Esophagus muscularis mucosa (tissue), 4 donors: ENCODE results near the gene MCF2L. TPM values are rescaled to one million over a fixed set of nuclear protein-coding genes. Genes with fewer than 3 reads are reported as not detected.

Experiments
- DNase-seq: peaks from one replicate; pipeline ENCODE4 v3.0.0-alpha.2; 2017; ENCODE audit errors: extremely low spot score
- H3K27ac ChIP-seq, 4 donors: fragments of 200-600 bp; sonication (generic); replicated peaks in 1 of 4; 1 replicate in 3 of 4; 2 replicates in 1 of 4; pipeline ENCODE4 v1.5.1; 2016 to 2019; ENCODE audit warnings: mild to moderate bottlenecking in 1 of 4
- H3K27me3 ChIP-seq, 4 donors: fragments of 200-600 bp; sonication (generic); one replicate each; pipeline versions ENCODE4 v1.5.1 to v1.6.0; 2016 to 2019
- H3K36me3 ChIP-seq, 4 donors: fragments of 200-600 bp; sonication (generic); one replicate each; pipeline ENCODE4 v1.5.1; 2016 to 2019
- H3K4me1 ChIP-seq, 4 donors: fragments of 200-600 bp; sonication (generic); one replicate each; pipeline ENCODE4 v1.5.1; 2016 to 2019
- H3K4me3 ChIP-seq, 4 donors: fragments of 200-600 bp; sonication (generic); 1 replicate in 2 of 4; 2 replicates in 2 of 4; pipeline ENCODE4 v1.5.1; 2016 to 2019; ENCODE audit warnings: mild to moderate bottlenecking in 4 of 4, moderate library complexity in 1 of 4
- H3K9me3 ChIP-seq, 4 donors: fragments of 200-600 bp; sonication (generic); 1 replicate in 3 of 4; 2 replicates in 1 of 4; pipeline ENCODE4 v1.5.1; 2016 to 2019
- CTCF ChIP-seq, 3 experiments: fragments of 200-600 bp in 2 of 3; fragments of 450-650 bp in 1 of 3; sonication (generic) in 2 of 3; IDR thresholded peaks; one replicate each; pipeline ENCODE4 v1.5.1; 2017 to 2019; ENCODE audit warnings: antibody characterized with exemption in 3 of 3, mild to moderate bottlenecking in 2 of 3, moderate library complexity in 1 of 3
- EP300 ChIP-seq: sonication (generic); formaldehyde crosslinking; IDR thresholded peaks from one replicate; pipeline ENCODE4 v1.6.1; 2017; ENCODE audit warnings: antibody characterized with exemption
- POLR2A ChIP-seq: fragments of 450-650 bp; IDR thresholded peaks from one replicate; pipeline ENCODE4 v1.6.1; 2017; ENCODE audit warnings: antibody characterized with exemption, moderate library complexity, mild to moderate bottlenecking, low read depth
- POLR2AphosphoS5 ChIP-seq, 2 donors: sonication (generic); formaldehyde crosslinking; IDR thresholded peaks; one replicate each; pipeline ENCODE4 v1.6.1; 2017; ENCODE audit warnings: antibody characterized with exemption in 2 of 2
- WGBS: methylation state at CpG from one replicate; pipeline ENCODE4 v1.1.5; 2018; 5-methylcytosine and 5-hydroxymethylcytosine counted together
- intact Hi-C: fragments of 100-400 bp; cut with DNase I; formaldehyde crosslinking; loops from one replicate; pipeline ENCODE4 v1.15.1; 2023
- total RNA-seq, 4 donors: library from RNA; depleted of rRNA; stranded (reverse); fragments of >200 nt; gene quantifications; one replicate each; pipeline versions ENCODE4 v1.1.0 to v1.2.1, GENCODE V29; 2016

The MCF2L gene
- total RNA-seq, 4 donors from 2014 or later, result 14.5 to 38.6 (median 26.7) TPM

- TF ChIP-seq CTCF (IDR thresholded peaks at IDR 0.05), result no peak
- TF ChIP-seq POLR2A, result no peak
- TF ChIP-seq EP300, result no peak
- no peak for TF ChIP-seq POLR2AphosphoS5 (IDR thresholded peaks at IDR 0.05)
- peaks cover 0 to 13% (median 0%) of the 10 kb centered on the region in 4 donors for H3K36me3 ChIP-seq
- no peak for DNase-seq
- H3K9me3 ChIP-seq, result no peaks in the 10 kb centered on the region
- intact Hi-C loops, result no loop called here
- peak overlapping the region; percentile 39 to 55 (median 41) for H3K4me3 ChIP-seq
- H3K4me1 ChIP-seq, result peaks cover 0 to 13% (median 5%) of the 10 kb centered on the region in 4 donors
- peaks cover 0 to 50% (median 0%) of the 10 kb centered on the region in 4 donors for H3K27me3 ChIP-seq
- H3K27ac ChIP-seq, result peak overlapping the region; percentile 13 to 76 (median 44)
- 87% methylated on average over 17 of the region's 20 CpGs for WGBS
Measured at GRCh38 chr13:112981451-112981850, 12.4 kb downstream of the MCF2L start.

- H3K4me3 ChIP-seq, result peak overlapping the region; percentile 39 to 55 (median 41)
- peak overlapping the region; percentile 27 to 76 (median 44) for H3K27ac ChIP-seq
- 83% methylated on average over 25 of the region's 33 CpGs for WGBS
Measured at GRCh38 chr13:112982281-112983041, 13.4 kb downstream of the MCF2L start.

GRCh38 chr13:112983042-112983305 is 14.0 kb downstream of the MCF2L start:
- intact Hi-C loops, result no loop called here
- Histone ChIP-seq H3K27me3 (peaks cover 0 to 51% (median 0%) of the 10 kb centered on the region in 4 donors), H3K27ac (peak overlapping the region in 3 of 4 donors; percentile 27 to 76 (median 40)), H3K36me3 (peaks cover 0 to 18% (median 0%) of the 10 kb centered on the region in 4 donors), H3K4me1 (peaks cover 0 to 13% (median 4%) of the 10 kb centered on the region in 4 donors), H3K4me3 (peak overlapping the region in 3 of 4 donors; percentile 3 to 55 (median 41)), H3K9me3 (no peaks in the 10 kb centered on the region)
- DNase-seq, result no peak
- TF ChIP-seq POLR2AphosphoS5 (IDR thresholded peaks at IDR 0.05), result no peak
- no peak for TF ChIP-seq CTCF (IDR thresholded peaks at IDR 0.05)
- no peak for TF ChIP-seq POLR2A
- TF ChIP-seq EP300, result no peak
- 78% methylated on average over 5 of the region's 5 CpGs for WGBS

More at GRCh38 chr13:112982281-112983041, 13.4 kb downstream of the MCF2L start:
- no peaks in the 10 kb centered on the region for H3K9me3 ChIP-seq
- no peak for TF ChIP-seq CTCF (IDR thresholded peaks at IDR 0.05)
- TF ChIP-seq POLR2A, result no peak
- TF ChIP-seq EP300, result no peak
- TF ChIP-seq POLR2AphosphoS5 (IDR thresholded peaks at IDR 0.05), result no peak
- peaks cover 0 to 18% (median 0%) of the 10 kb centered on the region in 4 donors for H3K36me3 ChIP-seq
- intact Hi-C loops, result no loop called here
- no peak for DNase-seq
- peaks cover 0 to 16% (median 5%) of the 10 kb centered on the region in 4 donors for H3K4me1 ChIP-seq
- H3K27me3 ChIP-seq, result peaks cover 0 to 51% (median 0%) of the 10 kb centered on the region in 4 donors

- TF ChIP-seq EP300, result no peak
- TF ChIP-seq POLR2AphosphoS5 (IDR thresholded peaks at IDR 0.05), result peak in 1 of 2 donors; percentile 21
- H3K9me3 ChIP-seq, result no peaks in the 10 kb centered on the region
- 77% methylated on average over 12 of the region's 27 CpGs for WGBS
- H3K27ac ChIP-seq, result no peak overlapping the region
- H3K4me1 ChIP-seq, result peaks cover 0 to 11% (median under 1%) of the 10 kb centered on the region in 4 donors
- no peak for DNase-seq
- intact Hi-C loops, result no loop called here
- H3K36me3 ChIP-seq, result peaks cover 0 to 21% (median 0%) of the 10 kb centered on the region in 4 donors
- H3K27me3 ChIP-seq, result peaks cover 0 to 49% (median 0%) of the 10 kb centered on the region in 4 donors
- H3K4me3 ChIP-seq, result peak overlapping the region in 2 of 4 donors; percentile 2 to 41
Measured at GRCh38 chr13:112983428-112984196, 14.6 kb downstream of the MCF2L start.

GRCh38 chr13:112984501-112984900 is 15.5 kb downstream of the MCF2L start:
- intact Hi-C loops, result no loop called here
- no peak for DNase-seq
- Histone ChIP-seq H3K27me3 (peaks cover 0 to 46% (median 0%) of the 10 kb centered on the region in 4 donors), H3K4me1 (peaks cover 0 to 11% (median 0%) of the 10 kb centered on the region in 4 donors), H3K4me3 (no peak overlapping the region), H3K9me3 (no peaks in the 10 kb centered on the region), H3K36me3 (peaks cover 0 to 22% (median 0%) of the 10 kb centered on the region in 4 donors), H3K27ac (no peak overlapping the region)
- WGBS, result 80% methylated on average over 11 of the region's 11 CpGs
- TF ChIP-seq CTCF (IDR thresholded peaks at IDR 0.05) (no peak), EP300 (no peak), POLR2A (no peak), POLR2AphosphoS5 (IDR thresholded peaks at IDR 0.05) (no peak)
